ENCODE results near the gene MARVELD1.

MARVELD1 gene

GRCh38 chr10:97723001-97723400, 9.5 kb downstream of the MARVELD1 start:
- no peak for DNase-seq

- no peak for DNase-seq
Measured at GRCh38 chr10:97724341-97724941, 10.9 kb downstream of the MARVELD1 start.

- no peak for DNase-seq
Measured at GRCh38 chr10:97726636-97727178, 13.2 kb downstream of the MARVELD1 start.

- no peak for DNase-seq
Measured at GRCh38 chr10:97729014-97729413, 15.5 kb downstream of the MARVELD1 start.

- DNase-seq: peak; percentile 39
Measured at GRCh38 chr10:97731346-97732051, 18.0 kb downstream of the MARVELD1 start.

GRCh38 chr10:97732052-97732359, 18.5 kb downstream of the MARVELD1 start:
- no peak for DNase-seq

- DNase-seq: no peak
Measured at GRCh38 chr10:97733256-97733655, 19.7 kb downstream of the MARVELD1 start.

GRCh38 chr10:97734021-97734420, 20.5 kb downstream of the MARVELD1 start:
- DNase-seq: no peak

GRCh38 chr10:97736403-97736901, 22.9 kb downstream of the MARVELD1 start:
- peak; percentile 7 for DNase-seq

- DNase-seq: peak; percentile 93
Measured at GRCh38 chr10:97736902-97737769, 23.6 kb downstream of the MARVELD1 start, which contains the start of gene ZFYVE27. ZFYVE27 (plus strand) TSS chr10:97737128; CDS start chr10:97738478, 1,350 bp downstream.

GRCh38 chr10:97737770-97738265, 24.3 kb downstream of the MARVELD1 start:
- no peak for DNase-seq

- DNase-seq: no peak
Measured at GRCh38 chr10:97738616-97739015, 25.1 kb downstream of the MARVELD1 start.

- DNase-seq: no peak
Measured at GRCh38 chr10:97740613-97741012, 27.1 kb downstream of the MARVELD1 start.

- no peak for DNase-seq
Measured at GRCh38 chr10:97743169-97743943, 29.8 kb downstream of the MARVELD1 start.

GRCh38 chr10:97744405-97745035, 31.0 kb downstream of the MARVELD1 start:
- DNase-seq: no peak

GRCh38 chr10:97747573-97747972, 34.0 kb downstream of the MARVELD1 start:
- no peak for DNase-seq

- DNase-seq: no peak
Measured at GRCh38 chr10:97748116-97748515, 34.6 kb downstream of the MARVELD1 start.

GRCh38 chr10:97752956-97753355, 39.4 kb downstream of the MARVELD1 start:
- no peak for DNase-seq

- no peak for DNase-seq
Measured at GRCh38 chr10:97754726-97755125, 41.2 kb downstream of the MARVELD1 start.

GRCh38 chr10:97755718-97756117, 42.2 kb downstream of the MARVELD1 start:
- no peak for DNase-seq

- DNase-seq: no peak
Measured at GRCh38 chr10:97757471-97757870, 43.9 kb downstream of the MARVELD1 start.
